ENCODE results near the gene OLFML1.

The OLFML1 gene

GRCh38 chr11:7484131-7484530 lies 1.2 kb upstream of the OLFML1 start:
- DNase-seq = no peak

GRCh38 chr11:7484645-7485044 lies 661 bp upstream of the OLFML1 start:
- no peak for DNase-seq

- no peak for DNase-seq
These were observed 933 bp downstream of the OLFML1 start for GRCh38 chr11:7486098-7486780.

GRCh38 chr11:7486781-7487140 lies 1.5 kb downstream of the OLFML1 start:
- DNase-seq = no peak

- DNase-seq = no peak
These were observed 2.1 kb downstream of the OLFML1 start for GRCh38 chr11:7487360-7487759.

GRCh38 chr11:7488681-7489080 lies 3.4 kb downstream of the OLFML1 start:
- no peak for DNase-seq

GRCh38 chr11:7489376-7489775 lies 4.1 kb downstream of the OLFML1 start:
- DNase-seq = no peak

GRCh38 chr11:7490054-7490453 lies 4.7 kb downstream of the OLFML1 start:
- DNase-seq = no peak

GRCh38 chr11:7490535-7490934 lies 5.2 kb downstream of the OLFML1 start:
- no peak for DNase-seq

GRCh38 chr11:7492253-7492652 lies 6.9 kb downstream of the OLFML1 start:
- DNase-seq = no peak

- DNase-seq = no peak
These were observed 8.4 kb downstream of the OLFML1 start for GRCh38 chr11:7493670-7494069.

- DNase-seq = no peak
These were observed 8.9 kb downstream of the OLFML1 start for GRCh38 chr11:7494086-7494745.

- no peak for DNase-seq
These were observed 10.7 kb downstream of the OLFML1 start for GRCh38 chr11:7495882-7496551.

GRCh38 chr11:7498193-7498592 lies 12.9 kb downstream of the OLFML1 start:
- DNase-seq = no peak

- no peak for DNase-seq
These were observed 13.8 kb downstream of the OLFML1 start for GRCh38 chr11:7499081-7499480.

- no peak for DNase-seq
These were observed 14.9 kb downstream of the OLFML1 start for GRCh38 chr11:7500251-7500650.

- no peak for DNase-seq
These were observed 15.9 kb downstream of the OLFML1 start for GRCh38 chr11:7501251-7501650.

GRCh38 chr11:7501894-7502293 lies 16.6 kb downstream of the OLFML1 start:
- DNase-seq = no peak

- DNase-seq = no peak
These were observed 20.9 kb downstream of the OLFML1 start for GRCh38 chr11:7506243-7506642.

GRCh38 chr11:7508087-7508486 lies 22.8 kb downstream of the OLFML1 start:
- DNase-seq = no peak

GRCh38 chr11:7509966-7510365 lies 24.7 kb downstream of the OLFML1 start:
- no peak for DNase-seq

GRCh38 chr11:7511401-7511800 lies 26.1 kb downstream of the OLFML1 start:
- DNase-seq = no peak

- no peak for DNase-seq
These were observed 27.4 kb downstream of the OLFML1 start for GRCh38 chr11:7512525-7513233.
